A673 (cell line): Measurements from ENCODE around the gene DNTT.

Source experiments
- CTCF ChIP-seq: fragments of 300-800, 200-600 bp; sonication (generic); conservative IDR thresholded peaks from 2 replicates; pipeline ENCODE4 v1.5.1; 2017; ENCODE audit warnings: low read depth, mild to moderate bottlenecking, antibody characterized with exemption, low read length, moderate library complexity, mixed read lengths
- EZH2 ChIP-seq: fragments of 200-600 bp; sonication (generic); IDR thresholded peaks from 2 replicates; pipeline ENCODE4 v1.6.1; 2017; ENCODE audit warnings: borderline replicate concordance, low read depth, mild to moderate bottlenecking, mixed read lengths, antibody characterized with exemption, low read length; ENCODE audit not compliant: poor library complexity, severe bottlenecking

GRCh38 chr10:96370584-96371157 is 66.4 kb downstream of the DNTT start:
- TF ChIP-seq CTCF, result peak; percentile 88
- no peak for TF ChIP-seq EZH2
